ENCODE measurements around the gene NMU. TPM values are rescaled to one million over a fixed set of nuclear protein-coding genes. Genes with fewer than 3 reads are reported as not detected.

NMU gene
- total and polyA plus RNA-seq, 10 of the 15 experiments (the other 5 are each of a cell fraction or from before 2014, with no cell fraction given) = 0.33 TPM; not detected in 9

GRCh38 chr4:55592014-55592413, 44.1 kb downstream of the NMU start, which contains the start of gene PDCL2:
TSS of gene PDCL2 (minus strand) at chr4:55592245. CDS start at chr4:55592109, 136 bp downstream.
- H3K4me1 ChIP-seq (ENCODE audit: control insufficient read depth, insufficient read depth, low read length) = no peaks in the 10 kb centered on the region
- no peaks in the 10 kb centered on the region for H3K9me3 ChIP-seq (replicated peaks; ENCODE audit: control insufficient read depth, insufficient read depth, low read length)
- RAD21 ChIA-PET (ENCODE audit: unreplicated experiment) = no interaction called here
- WGBS (ENCODE audit: insufficient coverage, insufficient replicate concordance, low lambda C conversion rate, missing lambda C conversion rate) = 78% methylated on average over 24 of the region's 24 CpGs
- H3K4me3 ChIP-seq = no peak within 1 kb of the TSS
- intact Hi-C loops (cut with micrococcal nuclease; ENCODE audit: unreplicated experiment) = no loop called here
- no peaks in the 10 kb centered on the region for H3K36me3 ChIP-seq (ENCODE audit: control insufficient read depth in 2 of 2, insufficient read depth in 2 of 2, low read length in 1 of 2)
- POLR2A ChIA-PET = no interaction called here
- no peaks in the 10 kb centered on the region for H3K79me2 ChIP-seq (ENCODE audit: control insufficient read depth, insufficient read depth, low read length)
- SMC1A ChIA-PET (ENCODE audit: uncharacterized antibody, unreplicated experiment) = no interaction called here
- H3K27ac ChIP-seq (ENCODE audit: control insufficient read depth, insufficient read depth) = no peak within 1 kb of the TSS
- no TSS peak for BruUV-seq (replicated peaks)
- TF ChIP-seq BCLAF1 (IDR thresholded peaks at IDR 0.05) = no peak
- no peak for TF ChIP-seq E2F4 (IDR thresholded peaks at IDR 0.05; ENCODE audit: low read depth, low read length)
- no peak for TF ChIP-seq SMAD1 (IDR thresholded peaks at IDR 0.05; ENCODE audit: low read depth, partially characterized antibody)
- TF ChIP-seq EGR1 (IDR thresholded peaks at IDR 0.05; ENCODE audit: borderline replicate concordance in 1 of 2, low read depth in 2 of 2, low read length in 2 of 2) = no peak
- TF ChIP-seq MYC (IDR thresholded peaks at IDR 0.05; ENCODE audit: insufficient read depth, insufficient read length, insufficient replicate concordance, low read length, severe bottlenecking) = no peak
- no peak within 1 kb of the TSS for H2AFZ ChIP-seq (ENCODE audit: control insufficient read depth, low read depth, low read length)
- ATAC-seq = no peak
- no peak within 1 kb of the TSS for H3K9ac ChIP-seq (ENCODE audit: control insufficient read depth, insufficient read depth, low read length)
- FAIRE-seq = no peak
- H3K27me3 ChIP-seq (replicated peaks in 1 of 2; ENCODE audit: control insufficient read depth in 2 of 2, insufficient read depth in 2 of 2, low read length in 1 of 2) = no peaks in the 10 kb centered on the region
- no peaks in the 10 kb centered on the region for H4K20me1 ChIP-seq (ENCODE audit: control insufficient read depth, insufficient read depth)
- H3K4me2 ChIP-seq (ENCODE audit: control insufficient read depth, insufficient read depth) = no peak within 1 kb of the TSS
- no peak for DNase-seq (ENCODE audit: low read depth, low spot score)
- in situ Hi-C loops (cut with MboI) = no loop called here
- CTCF ChIA-PET = no interaction called here

Measured in GM12878 (cell line).